Ovary (tissue), 9 donors: ENCODE results near the gene SLC13A5. TPM values are rescaled to one million over a fixed set of nuclear protein-coding genes. Genes with fewer than 3 reads are reported as not detected.

Source experiments
- DNase-seq, 5 donors: peaks; one replicate each; pipeline ENCODE4 v3.0.0-alpha.2; 2019 to 2020
- H3K27ac ChIP-seq, 2 donors: fragments of 200-600 bp; one replicate each; pipeline versions ENCODE4 v1.5.1 to v1.8.0; 2019 to 2022
- H3K27me3 ChIP-seq: fragments of 200-600 bp; one replicate; pipeline ENCODE4 v1.8.0; 2022
- H3K36me3 ChIP-seq: fragments of 200-600 bp; sonication (generic); one replicate; pipeline ENCODE4 v1.5.1; 2019
- H3K4me1 ChIP-seq: one replicate; pipeline ENCODE4 v1.8.1; 2013; ENCODE audit warnings: mild to moderate bottlenecking, moderate library complexity; ENCODE audit not compliant: insufficient read depth
- H3K4me3 ChIP-seq: fragments of 200-600 bp; sonication (generic); one replicate; pipeline ENCODE4 v1.5.1; 2017
- H3K9me3 ChIP-seq, 2 donors: fragments of 200-600 bp in 1 of 2; sonication (generic) in 1 of 2; one replicate each; pipeline versions ENCODE4 v1.5.1 to v1.8.1; 2013 to 2019; ENCODE audit warnings: mild to moderate bottlenecking in 1 of 2, moderate library complexity in 1 of 2
- CTCF ChIP-seq, 3 donors: fragments of 450-650 bp in 2 of 3; fragments of 200-600 bp in 1 of 3; IDR thresholded peaks; one replicate each; pipeline versions ENCODE4 v1.5.1 to v1.8.0; 2016 to 2022; ENCODE audit warnings: antibody characterized with exemption in 3 of 3, mild to moderate bottlenecking in 1 of 3
- EP300 ChIP-seq: sonication (generic); formaldehyde crosslinking; IDR thresholded peaks from one replicate; pipeline ENCODE4 v1.6.1; 2017; ENCODE audit warnings: antibody characterized with exemption
- POLR2A ChIP-seq: fragments of 450-650 bp; IDR thresholded peaks from one replicate; pipeline ENCODE4 v1.6.1; 2017; ENCODE audit warnings: antibody characterized with exemption, mild to moderate bottlenecking, moderate library complexity
- WGBS, 3 donors: extraction: QIAGEN DNeasy Blood & Tissue Kit in 1 of 3; methylation state at CpG; one replicate each; pipeline versions ENCODE4 v1.1.5 to v1.1.7; 2013 to 2017; 5-methylcytosine and 5-hydroxymethylcytosine counted together
- intact Hi-C, 4 donors: fragments of 100-400 bp; cut with DNase I; formaldehyde crosslinking; loops; one replicate each; pipeline versions ENCODE4 v1.11.0 to v1.15.1; 2022 to 2023
- polyA plus RNA-seq, 2 donors: library from polyadenylated mRNA; stranded (reverse); fragments of 200-250 nt in 1 of 2; fragments of 350-450 nt in 1 of 2; fragmentation: Illumina TruSeq in 1 of 2; extraction: RNeasy Lipid Tissue Mini Kit (QIAGEN cat#74804) in 1 of 2; gene quantifications; one replicate each; pipeline ENCODE4 v1.2.3, GENCODE V29; 2013 to 2014
- total RNA-seq, 7 donors: library from RNA; depleted of rRNA in 2 of 7; stranded (reverse); fragments of >200 nt in 2 of 7; fragmentation: NEBNext Ultra II Directional in 3 of 7; extraction: Animal tissue kit (Norgen Biotek cat#: 25700) in 3 of 7; gene quantifications; one replicate each; pipeline versions ENCODE4 v1.1.0 to v1.2.4, GENCODE V29; 2016 to 2023
- donor health status: DM: no; HTN: no; CAD: no; lungs with moderate emphysema.
- donor health status: DM: no; HTN: no; CAD: no.
- donor health status: Bipolar disorder and iron deficiency.
- donor health status: DM: yes; HTN: yes; CAD: no.
- donor health status: DM: no; HTN: no; CAD: no.
- donor health status: DM: yes; HTN: yes; CAD: no.

Gene SLC13A5
- total and polyA plus RNA-seq, 9 donors, result 0.45 to 2.6 (median 1.4) TPM

- Histone ChIP-seq H3K9me3 (no peaks in the 10 kb centered on the region), H3K36me3 (no peaks in the 10 kb centered on the region), H3K27ac (no peak overlapping the region), H3K27me3 (no peaks in the 10 kb centered on the region), H3K4me1 (no peaks in the 10 kb centered on the region), H3K4me3 (no peak overlapping the region)
- 44 to 53% (median 51%) methylated on average over 16 of the region's 16 CpGs for WGBS, 3 donors
- TF ChIP-seq POLR2A (no peak), CTCF (IDR thresholded peaks at IDR 0.05) (no peak), EP300 (no peak)
- no peak for DNase-seq
- intact Hi-C loops, result loop anchor here in 1 of 4 donors (10.0 kb wide), 1 partner anchor 158 kb away; the partner anchor contains the start of gene TEKT1
These were observed 35.9 kb downstream of the SLC13A5 start for GRCh38 chr17:6677158-6677831.

- 62 to 74% (median 73%) methylated on average over 6 of the region's 6 CpGs for WGBS, 3 donors
- TF ChIP-seq CTCF (IDR thresholded peaks at IDR 0.05) (no peak), POLR2A (no peak), EP300 (no peak)
- H3K9me3 ChIP-seq, result no peaks in the 10 kb centered on the region
- no peaks in the 10 kb centered on the region for H3K36me3 ChIP-seq
- H3K4me1 ChIP-seq, result no peaks in the 10 kb centered on the region
- intact Hi-C loops, result loop anchor here in 1 of 4 donors (10.0 kb wide), 1 partner anchor 158 kb away; the partner anchor contains the start of gene TEKT1
- no peak overlapping the region for H3K4me3 ChIP-seq
- no peak for DNase-seq
- no peak overlapping the region for H3K27ac ChIP-seq
- no peaks in the 10 kb centered on the region for H3K27me3 ChIP-seq
These were observed 36.4 kb downstream of the SLC13A5 start for GRCh38 chr17:6676802-6677157.

- no peaks in the 10 kb centered on the region for H3K4me1 ChIP-seq
- no peak for DNase-seq
- 65 to 76% (median 74%) methylated on average over 11 of the region's 11 CpGs for WGBS, 3 donors
- H3K36me3 ChIP-seq, result no peaks in the 10 kb centered on the region
- H3K4me3 ChIP-seq, result no peak overlapping the region
- no peaks in the 10 kb centered on the region for H3K27me3 ChIP-seq
- intact Hi-C loops, result loop anchor here in 1 of 4 donors (10.0 kb wide), 1 partner anchor 159 kb away; the partner anchor contains the start of gene TEKT1
- no peaks in the 10 kb centered on the region for H3K9me3 ChIP-seq
- TF ChIP-seq CTCF (IDR thresholded peaks at IDR 0.05), result no peak
- no peak for TF ChIP-seq EP300
- TF ChIP-seq POLR2A, result no peak
- no peak overlapping the region for H3K27ac ChIP-seq
These were observed 37.9 kb downstream of the SLC13A5 start for GRCh38 chr17:6675201-6675825.

- 90 to 94% (median 93%) methylated on average over 13 of the region's 13 CpGs for WGBS, 3 donors
- intact Hi-C loops, result loop anchor here in 1 of 4 donors (10.0 kb wide), 1 partner anchor 160 kb away; the partner anchor contains the start of gene TEKT1
- Histone ChIP-seq H3K9me3 (no peaks in the 10 kb centered on the region), H3K4me1 (no peaks in the 10 kb centered on the region), H3K27ac (no peak overlapping the region), H3K4me3 (no peak overlapping the region), H3K36me3 (no peaks in the 10 kb centered on the region), H3K27me3 (no peaks in the 10 kb centered on the region)
- TF ChIP-seq EP300 (no peak), CTCF (IDR thresholded peaks at IDR 0.05) (no peak)
- DNase-seq, result no peak
These were observed 38.6 kb downstream of the SLC13A5 start for GRCh38 chr17:6674586-6674985.
